Esophagus muscularis mucosa (tissue), 4 donors: ENCODE results near the gene TOPORS. TPM values are rescaled to one million over a fixed set of nuclear protein-coding genes. Genes with fewer than 3 reads are reported as not detected.
"Not testable (repeated sequence)": the region's sequence is repeated elsewhere in the genome, so short reads cannot be mapped to it uniquely, and the experiment has no call there.

Experiments used
- DNase-seq: peaks from one replicate; pipeline ENCODE4 v3.0.0-alpha.2; 2017; ENCODE audit errors: extremely low spot score
- H3K27ac ChIP-seq, 4 donors: fragments of 200-600 bp; sonication (generic); replicated peaks in 1 of 4; 1 replicate in 3 of 4; 2 replicates in 1 of 4; pipeline ENCODE4 v1.5.1; 2016 to 2019; ENCODE audit warnings: mild to moderate bottlenecking in 1 of 4
- H3K27me3 ChIP-seq, 4 donors: fragments of 200-600 bp; sonication (generic); one replicate each; pipeline versions ENCODE4 v1.5.1 to v1.6.0; 2016 to 2019
- H3K36me3 ChIP-seq, 4 donors: fragments of 200-600 bp; sonication (generic); one replicate each; pipeline ENCODE4 v1.5.1; 2016 to 2019
- H3K4me1 ChIP-seq, 4 donors: fragments of 200-600 bp; sonication (generic); one replicate each; pipeline ENCODE4 v1.5.1; 2016 to 2019
- H3K4me3 ChIP-seq, 4 donors: fragments of 200-600 bp; sonication (generic); 1 replicate in 2 of 4; 2 replicates in 2 of 4; pipeline ENCODE4 v1.5.1; 2016 to 2019; ENCODE audit warnings: mild to moderate bottlenecking in 4 of 4, moderate library complexity in 1 of 4
- H3K9me3 ChIP-seq, 4 donors: fragments of 200-600 bp; sonication (generic); 1 replicate in 3 of 4; 2 replicates in 1 of 4; pipeline ENCODE4 v1.5.1; 2016 to 2019
- EP300 ChIP-seq: sonication (generic); formaldehyde crosslinking; IDR thresholded peaks from one replicate; pipeline ENCODE4 v1.6.1; 2017; ENCODE audit warnings: antibody characterized with exemption
- POLR2A ChIP-seq: fragments of 450-650 bp; IDR thresholded peaks from one replicate; pipeline ENCODE4 v1.6.1; 2017; ENCODE audit warnings: antibody characterized with exemption, moderate library complexity, mild to moderate bottlenecking, low read depth
- POLR2AphosphoS5 ChIP-seq, 2 donors: sonication (generic); formaldehyde crosslinking; IDR thresholded peaks; one replicate each; pipeline ENCODE4 v1.6.1; 2017; ENCODE audit warnings: antibody characterized with exemption in 2 of 2
- WGBS: methylation state at CpG from one replicate; pipeline ENCODE4 v1.1.5; 2018; 5-methylcytosine and 5-hydroxymethylcytosine counted together
- intact Hi-C: fragments of 100-400 bp; cut with DNase I; formaldehyde crosslinking; loops from one replicate; pipeline ENCODE4 v1.15.1; 2023
- total RNA-seq, 4 donors: library from RNA; depleted of rRNA; stranded (reverse); fragments of >200 nt; gene quantifications; one replicate each; pipeline versions ENCODE4 v1.1.0 to v1.2.1, GENCODE V29; 2016
- TF ChIP-seq, protein P1 (sequence below), 3 experiments: fragments of 200-600 bp in 2 of 3; fragments of 450-650 bp in 1 of 3; sonication (generic) in 2 of 3; IDR thresholded peaks; one replicate each; pipeline ENCODE4 v1.5.1; 2017 to 2019; ENCODE audit warnings: antibody characterized with exemption in 3 of 3, mild to moderate bottlenecking in 2 of 3, moderate library complexity in 1 of 3

Gene TOPORS
- total RNA-seq, 4 donors from 2014 or later: 16.5 to 25.9 (median 21.7) TPM

DNA sequence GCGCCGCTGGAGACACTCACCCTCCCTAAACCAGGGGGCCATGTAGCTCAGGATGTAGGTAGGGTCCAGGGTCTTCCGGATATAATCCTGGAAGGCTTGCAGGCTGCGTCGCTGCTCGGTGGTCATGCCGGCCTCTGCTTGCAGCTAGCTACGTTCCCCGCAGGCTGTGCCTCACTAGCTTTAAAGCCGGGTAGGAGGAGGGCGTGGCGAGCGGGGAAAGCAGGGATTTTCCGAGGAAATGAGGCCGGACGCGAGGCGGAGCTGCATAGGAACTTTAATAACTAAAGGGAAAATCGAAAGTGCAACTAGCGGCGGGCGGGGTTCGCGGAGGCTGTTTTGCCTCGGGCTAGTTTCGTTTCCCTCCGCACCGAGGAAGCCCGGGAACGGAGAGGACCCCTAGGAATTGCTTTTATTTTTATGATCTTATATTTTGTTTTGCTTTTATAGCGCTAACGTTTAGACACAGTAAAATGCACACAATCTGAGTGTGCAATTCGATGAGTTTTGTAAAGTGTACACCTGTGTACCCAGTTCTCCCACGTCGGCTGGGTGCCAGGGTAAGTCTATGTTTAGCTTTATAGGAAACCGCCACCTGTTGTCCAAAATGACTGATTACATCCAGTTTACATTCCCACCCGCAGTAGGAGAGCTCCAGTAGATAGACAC lies 26.2 kb downstream of the TOPORS start, which contains the start of gene RIGI:
TSS of gene RIGI (minus strand) at position 156 of the 666 bp plus-strand sequence. CDS start at position 126, 30 bp downstream.
- Histone ChIP-seq H3K36me3 (no peaks in the 10 kb centered on the region), H3K4me1 (peaks cover 8 to 47% (median 40%) of the 10 kb centered on the region in 4 donors), H3K27me3 (no peaks in the 10 kb centered on the region), H3K9me3 (no peaks in the 10 kb centered on the region), H3K4me3 (peak within 1 kb of the TSS; percentile 62 to 79 (median 74)), H3K27ac (peak within 1 kb of the TSS; percentile 77 to 89 (median 82))
- WGBS: 1% methylated on average over 35 of the region's 37 CpGs
- TF ChIP-seq POLR2A (no peak), POLR2AphosphoS5 (IDR thresholded peaks at IDR 0.05) (peak; percentile 87 to 90)
- TF ChIP-seq, protein P1, sequence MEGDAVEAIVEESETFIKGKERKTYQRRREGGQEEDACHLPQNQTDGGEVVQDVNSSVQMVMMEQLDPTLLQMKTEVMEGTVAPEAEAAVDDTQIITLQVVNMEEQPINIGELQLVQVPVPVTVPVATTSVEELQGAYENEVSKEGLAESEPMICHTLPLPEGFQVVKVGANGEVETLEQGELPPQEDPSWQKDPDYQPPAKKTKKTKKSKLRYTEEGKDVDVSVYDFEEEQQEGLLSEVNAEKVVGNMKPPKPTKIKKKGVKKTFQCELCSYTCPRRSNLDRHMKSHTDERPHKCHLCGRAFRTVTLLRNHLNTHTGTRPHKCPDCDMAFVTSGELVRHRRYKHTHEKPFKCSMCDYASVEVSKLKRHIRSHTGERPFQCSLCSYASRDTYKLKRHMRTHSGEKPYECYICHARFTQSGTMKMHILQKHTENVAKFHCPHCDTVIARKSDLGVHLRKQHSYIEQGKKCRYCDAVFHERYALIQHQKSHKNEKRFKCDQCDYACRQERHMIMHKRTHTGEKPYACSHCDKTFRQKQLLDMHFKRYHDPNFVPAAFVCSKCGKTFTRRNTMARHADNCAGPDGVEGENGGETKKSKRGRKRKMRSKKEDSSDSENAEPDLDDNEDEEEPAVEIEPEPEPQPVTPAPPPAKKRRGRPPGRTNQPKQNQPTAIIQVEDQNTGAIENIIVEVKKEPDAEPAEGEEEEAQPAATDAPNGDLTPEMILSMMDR (IDR thresholded peaks at IDR 0.05): peak in 2 of 3 experiments; percentile 31 to 34
- peak; percentile 98 for DNase-seq
- intact Hi-C loops: loop anchor here (5.0 kb wide), 1 partner anchor 46 kb away; the partner anchor contains the start of gene NDUFB6

DNA sequence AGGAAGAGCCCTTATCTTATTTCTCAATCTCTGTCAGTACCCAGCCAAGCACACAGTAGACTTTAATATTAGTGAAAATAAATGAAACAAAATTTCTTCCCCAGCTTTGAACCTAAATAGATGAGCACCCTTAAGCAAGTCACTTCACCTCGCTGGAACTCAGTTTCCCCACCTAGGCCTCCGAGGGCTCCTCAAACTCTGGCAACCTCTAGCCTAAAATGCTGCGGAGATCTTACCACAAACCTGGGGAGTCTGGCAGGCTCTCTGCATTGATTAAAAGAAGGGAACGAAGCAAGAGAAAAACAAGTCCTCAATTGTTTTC lies 26.7 kb downstream of the TOPORS start:
- intact Hi-C loops: loop anchor here (5.0 kb wide), 1 partner anchor 47 kb away; the partner anchor contains the start of gene NDUFB6
- DNase-seq: no peak
- Histone ChIP-seq H3K4me3 (peak overlapping the region; percentile 62 to 79 (median 74)), H3K27me3 (no peaks in the 10 kb centered on the region), H3K27ac (peak overlapping the region; percentile 77 to 89 (median 82)), H3K36me3 (no peaks in the 10 kb centered on the region), H3K9me3 (no peaks in the 10 kb centered on the region), H3K4me1 (peaks cover 8 to 47% (median 41%) of the 10 kb centered on the region in 4 donors)
- TF ChIP-seq POLR2A (no peak), POLR2AphosphoS5 (IDR thresholded peaks at IDR 0.05) (no peak), EP300 (no peak)
- TF ChIP-seq, protein P1 (IDR thresholded peaks at IDR 0.05): no peak
- WGBS: 7% methylated on average over 4 of the region's 4 CpGs

DNA sequence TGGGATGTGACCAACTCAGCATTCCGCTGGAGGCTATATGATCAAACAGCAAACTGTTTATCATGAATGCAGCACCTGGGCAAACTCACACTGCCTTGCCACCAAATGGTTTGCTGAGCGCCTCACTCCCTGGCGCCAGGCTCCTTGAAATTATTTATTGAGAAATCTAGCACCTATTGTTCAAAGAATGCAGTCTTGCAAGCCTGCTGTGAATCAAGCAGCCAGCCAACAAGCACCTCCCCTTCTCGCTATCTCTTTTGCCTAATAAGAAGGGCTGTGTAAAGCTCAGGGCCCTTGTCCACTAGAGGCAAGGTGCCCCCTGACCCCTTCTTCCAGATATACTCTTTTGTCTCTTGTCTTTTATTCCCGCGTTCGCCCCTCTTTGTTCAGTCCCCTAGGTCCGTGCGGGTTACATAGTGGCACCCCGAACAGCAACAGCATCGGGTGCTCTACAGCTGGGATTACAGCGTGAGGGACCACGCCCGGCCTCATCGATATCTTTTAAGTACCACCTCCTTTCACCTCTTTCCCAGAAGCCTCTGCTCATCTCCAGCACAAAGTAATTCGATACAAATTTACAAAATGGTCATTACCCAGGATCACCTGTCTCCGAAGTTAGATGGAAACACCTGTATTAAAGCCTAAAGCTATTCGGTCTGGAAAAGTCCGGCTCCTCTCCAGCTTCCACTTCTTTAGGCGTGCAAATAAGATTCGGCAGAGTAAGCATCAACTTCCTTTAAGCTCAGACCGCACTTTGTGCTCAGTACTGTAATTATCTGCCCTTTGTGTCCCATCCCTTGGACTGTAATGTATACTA lies 27.3 kb downstream of the TOPORS start:
- peak overlapping the region; percentile 62 to 79 (median 74) for H3K4me3 ChIP-seq
- no peak for DNase-seq
- peak overlapping the region; percentile 77 to 89 (median 82) for H3K27ac ChIP-seq
- WGBS: 43% methylated on average over 19 of the region's 22 CpGs
- H3K36me3 ChIP-seq: no peaks in the 10 kb centered on the region
- TF ChIP-seq, protein P1 (IDR thresholded peaks at IDR 0.05): no peak
- TF ChIP-seq POLR2A (no peak), EP300 (no peak), POLR2AphosphoS5 (IDR thresholded peaks at IDR 0.05) (no peak)
- peaks cover 8 to 48% (median 43%) of the 10 kb centered on the region in 4 donors for H3K4me1 ChIP-seq
- no peaks in the 10 kb centered on the region for H3K27me3 ChIP-seq
- no peaks in the 10 kb centered on the region for H3K9me3 ChIP-seq
- intact Hi-C loops: loop anchor here (5.0 kb wide), 2 partner anchors 37 to 47 kb away; partner anchors contain the start of gene NDUFB6

DNA sequence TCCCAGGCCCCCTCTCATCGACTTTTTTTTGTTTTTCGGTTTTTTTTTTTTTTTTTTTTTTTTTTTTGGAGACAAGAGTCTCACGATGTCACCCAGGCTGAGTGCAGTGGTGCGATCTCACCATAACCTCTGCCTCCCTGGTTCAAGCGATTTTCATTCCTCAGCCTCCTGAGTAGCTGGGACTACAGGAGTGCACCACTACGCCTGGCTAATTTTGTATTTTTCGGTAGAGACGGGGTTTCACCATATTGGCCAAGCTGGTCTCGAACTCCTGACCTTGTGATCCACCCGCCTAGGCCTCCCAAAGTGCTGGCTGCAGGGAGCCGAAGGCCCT lies 27.9 kb downstream of the TOPORS start:
- 91% methylated on average over 10 of the region's 11 CpGs for WGBS
- Histone ChIP-seq H3K27ac (peak overlapping the region in 1 of 4 donors; percentile 89), H3K4me1 (peaks cover 8 to 50% (median 43%) of the 10 kb centered on the region in 4 donors), H3K4me3 (peak overlapping the region; percentile 62 to 79 (median 74))
- H3K9me3 ChIP-seq, H3K27me3 ChIP-seq, H3K36me3 ChIP-seq, DNase-seq: not testable (repeated sequence)
- intact Hi-C loops: loop anchor here (5.0 kb wide), 1 partner anchor 38 kb away; no protein-coding TSS in a partner anchor

DNA sequence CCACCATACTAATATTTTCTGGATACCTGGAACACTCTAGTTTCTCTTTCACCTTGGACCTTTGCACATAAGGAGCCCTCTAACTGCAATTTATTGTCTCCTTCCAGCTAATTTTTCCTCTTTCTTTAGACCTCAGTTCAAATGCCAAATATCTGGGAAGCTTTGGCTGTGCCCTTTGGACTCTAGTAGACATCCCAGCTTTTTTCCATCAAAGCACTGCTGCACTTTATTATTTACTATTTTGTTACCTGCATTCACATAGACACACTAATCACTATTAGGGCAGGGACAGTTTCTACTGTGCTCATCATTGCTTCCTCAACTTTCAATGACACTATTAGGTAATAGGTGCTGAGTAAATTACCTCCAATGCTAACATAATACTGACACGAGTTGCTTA lies 28.5 kb downstream of the TOPORS start:
- Histone ChIP-seq H3K36me3 (no peaks in the 10 kb centered on the region), H3K4me3 (peak overlapping the region in 1 of 4 donors; percentile 62), H3K4me1 (peaks cover 8 to 50% (median 43%) of the 10 kb centered on the region in 4 donors), H3K27ac (no peak overlapping the region), H3K9me3 (no peaks in the 10 kb centered on the region), H3K27me3 (no peaks in the 10 kb centered on the region)
- intact Hi-C loops: loop anchor here (5.0 kb wide), 1 partner anchor 38 kb away; no protein-coding TSS in a partner anchor
- no peak for DNase-seq
- 90% methylated on average over 1 of the region's 1 CpG for WGBS
- TF ChIP-seq POLR2A (no peak), POLR2AphosphoS5 (IDR thresholded peaks at IDR 0.05) (no peak), EP300 (no peak)
- TF ChIP-seq, protein P1 (IDR thresholded peaks at IDR 0.05): no peak
